ENCODE data around the gene XYLT1. TPM values are rescaled to one million over a fixed set of nuclear protein-coding genes. Genes with fewer than 3 reads are reported as not detected.

The XYLT1 gene
- total RNA-seq, 4 donors from 2014 or later = 20.0 to 43.0 (median 27.4) TPM

DNA sequence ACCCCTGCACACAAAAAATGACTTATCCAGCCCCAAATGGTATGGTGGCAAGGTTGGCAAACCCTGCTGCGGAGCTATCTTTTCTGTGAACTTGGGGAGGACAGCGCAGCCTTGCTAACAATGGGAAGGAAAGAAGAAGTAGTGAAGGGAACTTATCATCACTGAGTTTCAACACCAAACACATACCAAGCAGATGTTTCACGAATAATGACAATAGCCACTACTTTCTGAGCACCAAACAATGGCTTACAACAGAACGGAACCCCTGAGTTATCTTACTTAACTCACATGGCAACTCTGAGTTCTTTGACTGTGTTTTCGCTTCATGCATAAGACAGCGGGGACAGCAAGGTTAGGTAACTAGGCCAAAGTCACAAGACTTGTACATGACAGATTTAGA lies 148.9 kb downstream of the XYLT1 start:
- DNase-seq (ENCODE audit: low spot score) (no peak), ATAC-seq (ENCODE audit: low FRiP score) (no peak)
- TF ChIP-seq, protein P1, sequence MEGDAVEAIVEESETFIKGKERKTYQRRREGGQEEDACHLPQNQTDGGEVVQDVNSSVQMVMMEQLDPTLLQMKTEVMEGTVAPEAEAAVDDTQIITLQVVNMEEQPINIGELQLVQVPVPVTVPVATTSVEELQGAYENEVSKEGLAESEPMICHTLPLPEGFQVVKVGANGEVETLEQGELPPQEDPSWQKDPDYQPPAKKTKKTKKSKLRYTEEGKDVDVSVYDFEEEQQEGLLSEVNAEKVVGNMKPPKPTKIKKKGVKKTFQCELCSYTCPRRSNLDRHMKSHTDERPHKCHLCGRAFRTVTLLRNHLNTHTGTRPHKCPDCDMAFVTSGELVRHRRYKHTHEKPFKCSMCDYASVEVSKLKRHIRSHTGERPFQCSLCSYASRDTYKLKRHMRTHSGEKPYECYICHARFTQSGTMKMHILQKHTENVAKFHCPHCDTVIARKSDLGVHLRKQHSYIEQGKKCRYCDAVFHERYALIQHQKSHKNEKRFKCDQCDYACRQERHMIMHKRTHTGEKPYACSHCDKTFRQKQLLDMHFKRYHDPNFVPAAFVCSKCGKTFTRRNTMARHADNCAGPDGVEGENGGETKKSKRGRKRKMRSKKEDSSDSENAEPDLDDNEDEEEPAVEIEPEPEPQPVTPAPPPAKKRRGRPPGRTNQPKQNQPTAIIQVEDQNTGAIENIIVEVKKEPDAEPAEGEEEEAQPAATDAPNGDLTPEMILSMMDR (IDR thresholded peaks at IDR 0.05) = no peak

- ATAC-seq (ENCODE audit: low FRiP score) = no peak
- TF ChIP-seq, protein P1 (IDR thresholded peaks at IDR 0.05) = no peak
- DNase-seq (ENCODE audit: low spot score) = no peak
Measured at GRCh38 chr16:17320009-17320408, 150.8 kb downstream of the XYLT1 start.

- TF ChIP-seq, protein P1 (IDR thresholded peaks at IDR 0.05) = no peak
- ATAC-seq (ENCODE audit: low FRiP score) (no peak), DNase-seq (ENCODE audit: low spot score) (no peak)
Measured at GRCh38 chr16:17318238-17318637, 152.5 kb downstream of the XYLT1 start.

- ATAC-seq (ENCODE audit: low FRiP score) = no peak
- no peak for DNase-seq (ENCODE audit: low spot score)
- TF ChIP-seq, protein P1 (IDR thresholded peaks at IDR 0.05) = no peak
Measured at GRCh38 chr16:17316005-17316404, 154.8 kb downstream of the XYLT1 start.

- DNase-seq (ENCODE audit: low spot score) = no peak
- TF ChIP-seq, protein P1 (IDR thresholded peaks at IDR 0.05) = no peak
- no peak for ATAC-seq (ENCODE audit: low FRiP score)
Measured at GRCh38 chr16:17313793-17314547, 156.8 kb downstream of the XYLT1 start.

GRCh38 chr16:17313085-17313611 lies 157.6 kb downstream of the XYLT1 start:
- TF ChIP-seq, protein P1 (IDR thresholded peaks at IDR 0.05) = no peak
- peak; percentile 51 for ATAC-seq (ENCODE audit: low FRiP score)

More at GRCh38 chr16:17313085-17313611, 157.6 kb downstream of the XYLT1 start:
- no peak for DNase-seq (ENCODE audit: low spot score)
